Measurements from ENCODE around the gene PIN1.

DNA sequence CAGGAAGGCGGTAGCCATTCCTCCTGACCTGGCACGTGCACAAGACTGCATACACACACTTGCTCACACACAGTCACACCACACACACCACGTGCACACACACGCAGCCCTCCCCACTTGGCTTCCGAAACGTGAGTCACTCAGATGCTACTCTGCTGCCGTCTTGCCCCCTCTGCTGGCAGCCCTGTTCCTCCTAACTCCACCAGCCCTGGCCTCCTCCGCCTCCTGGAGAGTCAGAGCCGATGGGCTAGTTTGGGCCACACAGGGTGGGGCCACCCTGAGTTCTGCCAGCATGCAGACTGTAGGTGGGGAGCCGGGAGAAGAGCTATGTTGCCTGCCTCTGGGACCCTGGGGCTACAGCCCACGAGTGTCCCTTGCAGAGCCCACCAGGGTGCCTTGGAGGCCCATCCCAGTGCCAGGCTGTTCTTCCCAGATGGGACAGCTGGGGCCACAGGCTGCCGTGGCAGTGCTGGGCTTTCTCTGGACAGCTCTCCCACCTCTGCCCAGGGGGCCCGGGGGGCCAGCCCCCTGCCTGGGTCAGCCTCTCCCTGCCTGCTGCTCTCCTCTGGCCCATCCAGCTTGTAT is 12.1 kb downstream of the PIN1 start:
- TF ChIP-seq POLR2A (IDR thresholded peaks at IDR 0.05; ENCODE audit: low read length) = no peak
- no peak for TF ChIP-seq GATA1 (IDR thresholded peaks at IDR 0.05; ENCODE audit: low read depth, low read length)
